Bronchial smooth muscle cell (primary cell): Measurements from ENCODE around the gene USP14. TPM values are rescaled to one million over a fixed set of nuclear protein-coding genes. Genes with fewer than 3 reads are reported as not detected.

Source experiments
- total RNA-seq: library from RNA; depleted of rRNA; stranded (reverse); fragments of >200 nt; gene quantifications from 2 replicates; pipeline ENCODE4 v1.2.1, GENCODE V29; 2014

USP14 gene
- 15.4 and 16.2 TPM in 2 replicates for total RNA-seq

DNA sequence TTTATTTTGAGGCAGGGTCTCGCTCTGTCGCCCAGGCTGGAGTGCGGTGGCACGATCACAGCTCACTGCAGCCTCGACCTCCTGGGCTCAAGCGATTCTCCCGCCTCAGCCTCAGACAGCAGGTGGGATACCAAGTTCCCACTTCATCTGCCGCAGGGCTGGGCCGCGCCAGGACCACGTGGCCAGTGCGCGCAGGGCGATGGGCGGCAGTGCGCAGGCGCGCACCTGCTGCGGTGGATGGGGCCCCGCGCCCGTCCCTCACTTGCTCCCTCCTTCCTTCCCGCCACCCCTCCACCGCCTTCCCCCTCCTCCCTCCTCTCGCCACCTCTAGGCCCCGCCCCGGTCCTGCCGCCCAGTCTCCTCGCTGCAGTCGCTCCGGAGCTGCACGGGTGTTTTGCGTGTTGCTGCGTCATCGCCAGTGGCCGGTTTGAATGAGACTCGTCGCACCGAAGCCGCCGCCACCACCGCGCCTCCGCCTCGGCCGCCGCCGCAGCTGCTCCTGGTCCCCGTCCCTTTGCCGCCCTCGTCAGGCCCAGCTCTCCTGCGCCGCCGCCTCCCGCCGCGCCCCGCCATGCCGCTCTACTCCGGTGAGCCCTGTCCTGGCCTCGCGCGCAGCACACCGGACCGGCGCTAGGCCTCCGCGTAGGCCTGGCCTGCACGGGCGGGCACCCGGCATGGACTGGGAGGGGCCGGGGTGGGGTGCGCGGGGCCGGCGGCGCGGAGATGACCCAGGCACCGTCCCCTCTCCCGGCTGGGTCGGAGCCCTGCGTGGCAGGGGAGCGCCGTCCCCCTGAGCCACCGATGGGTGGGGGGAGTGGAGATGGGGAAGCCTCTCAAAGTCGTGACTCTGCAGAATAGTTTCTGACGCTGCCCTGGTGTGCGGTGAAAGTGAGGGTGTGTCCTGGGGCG, at the start of gene USP14:
USP14 (plus strand) TSS at position 430 of the 909 bp plus-strand sequence; CDS start at position 572, 142 bp downstream.

Other genes with a start within 250 kb of the USP14 start
- gene TUBB8B, start 108.9 kb upstream of the USP14 start, total RNA-seq = not detected in 2 replicates
- gene THOC1, start 109.5 kb downstream of the USP14 start, total RNA-seq = 30.3 and 33.7 TPM in 2 replicates